H9 (cell line): Measurements from ENCODE around the gene HTR3D. TPM values are rescaled to one million over a fixed set of nuclear protein-coding genes. Genes with fewer than 3 reads are reported as not detected.

ENCODE experiments used
- DNase-seq: peaks from one replicate; pipeline ENCODE4 v3.0.0-alpha.2; 2017
- H2AFZ ChIP-seq: one replicate; pipeline ENCODE4 v1.6.1; 2013; ENCODE audit warnings: mild to moderate bottlenecking, low read length, control low read depth, moderate library complexity
- H2AK5ac ChIP-seq: 2 replicates; pipeline ENCODE4 v1.6.1; 2013; ENCODE audit warnings: low read length, control low read depth, mixed read lengths; ENCODE audit not compliant: insufficient read length
- H2BK120ac ChIP-seq: one replicate; pipeline ENCODE4 v1.6.1; 2013; ENCODE audit warnings: low read depth, mild to moderate bottlenecking, low read length, control low read depth, inconsistent platforms; ENCODE audit not compliant: poor library complexity, severe bottlenecking
- H2BK12ac ChIP-seq: 2 replicates; pipeline ENCODE4 v1.6.1; 2013; ENCODE audit warnings: low read length, control low read depth, mixed read lengths, low read depth; ENCODE audit not compliant: insufficient read length
- H2BK15ac ChIP-seq: 2 replicates; pipeline ENCODE4 v1.6.1; 2013; ENCODE audit warnings: low read depth, low read length, control low read depth
- H2BK20ac ChIP-seq: one replicate; pipeline ENCODE4 v1.6.1; 2013; ENCODE audit warnings: low read depth, mild to moderate bottlenecking, low read length, control low read depth, inconsistent platforms; ENCODE audit not compliant: poor library complexity, severe bottlenecking
- H2BK5ac ChIP-seq: 2 replicates; pipeline ENCODE4 v1.6.1; 2013; ENCODE audit warnings: low read length, control low read depth, mixed read lengths; ENCODE audit not compliant: insufficient read length
- H3K14ac ChIP-seq: 2 replicates; pipeline ENCODE4 v1.6.1; 2013; ENCODE audit warnings: low read length, control low read depth; ENCODE audit not compliant: insufficient read depth
- H3K18ac ChIP-seq: 2 replicates; pipeline ENCODE4 v1.6.1; 2013; ENCODE audit warnings: low read depth, mild to moderate bottlenecking, mixed read lengths, low read length, control low read depth; ENCODE audit not compliant: insufficient read length
- H3K23ac ChIP-seq: 2 replicates; pipeline ENCODE4 v1.6.1; 2013; ENCODE audit warnings: low read length, control low read depth, mixed read lengths, low read depth; ENCODE audit not compliant: insufficient read length
- H3K23me2 ChIP-seq: 2 replicates; pipeline ENCODE4 v1.6.1; 2013; ENCODE audit warnings: low read depth, mild to moderate bottlenecking, mixed read lengths, low read length, control low read depth; ENCODE audit not compliant: insufficient read length, poor library complexity, severe bottlenecking
- H3K27ac ChIP-seq: 2 replicates; pipeline ENCODE4 v1.5.1; 2013; ENCODE audit warnings: low read length, control low read depth, mixed read lengths, low read depth; ENCODE audit not compliant: insufficient read length
- H3K27me3 ChIP-seq: 2 replicates; pipeline ENCODE4 v1.6.1; 2013; ENCODE audit warnings: low read length, control low read depth, inconsistent platforms; ENCODE audit not compliant: insufficient read depth
- H3K4ac ChIP-seq: 2 replicates; pipeline ENCODE4 v1.6.1; 2013; ENCODE audit warnings: low read depth, mild to moderate bottlenecking, control low read depth, inconsistent platforms, low read length, moderate library complexity
- H3K4me1 ChIP-seq: 2 replicates; pipeline ENCODE4 v1.6.1; 2013; ENCODE audit warnings: low read length, control low read depth, inconsistent platforms; ENCODE audit not compliant: insufficient read depth
- H3K4me2 ChIP-seq: 2 replicates; pipeline ENCODE4 v1.6.1; 2013; ENCODE audit warnings: low read length, control low read depth, mixed read lengths; ENCODE audit not compliant: insufficient read length, insufficient read depth
- H3K56ac ChIP-seq: 2 replicates; pipeline ENCODE4 v1.6.1; 2013; ENCODE audit warnings: low read depth, mild to moderate bottlenecking, mixed read lengths, low read length, control low read depth; ENCODE audit not compliant: insufficient read length
- H3K79me1 ChIP-seq: 2 replicates; pipeline ENCODE4 v1.6.1; 2013; ENCODE audit warnings: low read depth, mild to moderate bottlenecking, moderate library complexity, low read length, control low read depth, inconsistent platforms; ENCODE audit not compliant: insufficient read depth, poor library complexity, severe bottlenecking
- H3K79me2 ChIP-seq: 2 replicates; pipeline ENCODE4 v1.6.1; 2013; ENCODE audit warnings: low read length, control low read depth, inconsistent platforms; ENCODE audit not compliant: insufficient read depth
- H3K9ac ChIP-seq: 2 replicates; pipeline ENCODE4 v1.6.1; 2013; ENCODE audit warnings: low read length, control low read depth, mixed read lengths; ENCODE audit not compliant: insufficient read length; ENCODE audit errors: extremely low read depth
- H3K9me3 ChIP-seq: one replicate; pipeline ENCODE4 v1.6.1; 2013; ENCODE audit warnings: low read depth, low read length, inconsistent platforms; ENCODE audit not compliant: control insufficient read depth
- H3T11ph ChIP-seq: one replicate; pipeline ENCODE4 v1.6.1; 2013; ENCODE audit warnings: mild to moderate bottlenecking, low read length, control low read depth, inconsistent platforms
- H4K20me1 ChIP-seq: one replicate; pipeline ENCODE4 v1.6.1; 2013; ENCODE audit not compliant: control insufficient read depth, insufficient read length, insufficient read depth
- H4K5ac ChIP-seq: 2 replicates; pipeline ENCODE4 v1.6.1; 2013; ENCODE audit warnings: low read depth, mild to moderate bottlenecking, mixed read lengths, low read length, control low read depth; ENCODE audit not compliant: insufficient read length
- H4K8ac ChIP-seq: replicated peaks from 2 replicates; pipeline ENCODE4 v1.6.1; 2013; ENCODE audit warnings: low read length, control low read depth, mixed read lengths, low read depth; ENCODE audit not compliant: insufficient read length
- H4K91ac ChIP-seq: 2 replicates; pipeline ENCODE4 v1.6.1; 2013; ENCODE audit warnings: low read depth, mild to moderate bottlenecking, moderate library complexity, mixed read lengths, low read length, control low read depth; ENCODE audit not compliant: insufficient read length
- H3K27ac Mint-ChIP-seq, 3 experiments: 2 replicates in 2 of 3; 3 replicates in 1 of 3; pipeline ENCODE4 v1.8.0; 2020 to 2021; ENCODE audit warnings: mixed read lengths in 3 of 3, mild to moderate bottlenecking in 1 of 3, moderate library complexity in 1 of 3
- H3K27me3 Mint-ChIP-seq: 2 replicates; pipeline ENCODE4 v1.8.0; 2021; ENCODE audit warnings: low read depth, mild to moderate bottlenecking, moderate library complexity, mixed read lengths
- H3K36me3 Mint-ChIP-seq, 3 experiments: 2 replicates in 2 of 3; 3 replicates in 1 of 3; pipeline ENCODE4 v1.8.0; 2020 to 2021; ENCODE audit warnings: low read depth in 3 of 3, mixed read lengths in 3 of 3; ENCODE audit not compliant: insufficient read depth in 1 of 3
- H3K4me1 Mint-ChIP-seq, 2 experiments: 2 replicates each; pipeline ENCODE4 v1.8.0; 2020; ENCODE audit warnings: mixed read lengths in 2 of 2
- H3K4me3 Mint-ChIP-seq, 2 experiments: 2 replicates in 1 of 2; 3 replicates in 1 of 2; pipeline ENCODE4 v1.8.0; 2020 to 2021; ENCODE audit warnings: mild to moderate bottlenecking in 2 of 2, mixed read lengths in 2 of 2, moderate library complexity in 1 of 2
- H3K9me3 Mint-ChIP-seq, 2 experiments: 2 replicates in 1 of 2; 3 replicates in 1 of 2; pipeline ENCODE4 v1.8.0; 2020; ENCODE audit warnings: mild to moderate bottlenecking in 2 of 2, mixed read lengths in 2 of 2, moderate library complexity in 1 of 2
- CTCF ChIP-seq: fragments of 200-600 bp; sonication (generic); conservative IDR thresholded peaks from 3 replicates; pipeline ENCODE4 v1.8.0; 2021; ENCODE audit warnings: antibody characterized with exemption, mild to moderate bottlenecking
- WGBS: extraction: QIAGEN DNeasy Blood & Tissue Kit; methylation state at CpG from one replicate; pipeline ENCODE4 v1.1.7; 2013; ENCODE audit warnings: missing lambda C conversion rate, low lambda C conversion rate, mixed read lengths; ENCODE audit not compliant: insufficient read length; ENCODE audit errors: extremely low coverage; 5-methylcytosine and 5-hydroxymethylcytosine counted together
- total RNA-seq: library from RNA; stranded (reverse); gene quantifications from 2 replicates; pipeline ENCODE4 v1.2.1, GENCODE V29; 2021

Gene HTR3D
- total RNA-seq, 1 experiment from 2014 or later: not detected

GRCh38 chr3:183984749-183985729 is 46.5 kb upstream of the HTR3D start:
- H3K27ac Mint-ChIP-seq: peak overlapping the region; percentile 47 to 89 (median 66); a peak in 3 of 7 replicates
- no peak overlapping the region for H3K18ac ChIP-seq

More at GRCh38 chr3:183984749-183985729, 46.5 kb upstream of the HTR3D start:
- Histone ChIP-seq H3T11ph (no peak overlapping the region), H3K79me1 (no peaks in the 10 kb centered on the region), H2BK12ac (no peak overlapping the region), H3K23ac (no peak overlapping the region), H3K9ac (no peak overlapping the region), H2AK5ac (no peak overlapping the region), H4K91ac (no peak overlapping the region), H3K4me1 (peaks cover 8% of the 10 kb centered on the region; the same call in 1 of the 2 replicates), H3K14ac (no peak overlapping the region), H2BK5ac (no peak overlapping the region), H3K79me2 (no peaks in the 10 kb centered on the region), H3K23me2 (no peaks in the 10 kb centered on the region), H3K4ac (no peak overlapping the region), H3K27ac (no peak overlapping the region), H4K5ac (no peak overlapping the region), H2AFZ (no peak overlapping the region), H3K27me3 (no peaks in the 10 kb centered on the region), H2BK120ac (no peak overlapping the region), H4K8ac (no peak overlapping the region), H2BK20ac (no peak overlapping the region), H3K4me2 (no peak overlapping the region), H2BK15ac (no peak overlapping the region), H3K9me3 (no peaks in the 10 kb centered on the region), H3K56ac (no peak overlapping the region), H4K20me1 (no peaks in the 10 kb centered on the region)
- Mint-ChIP-seq H3K4me3 (no peak overlapping the region; a peak in 1 of 5 replicates), H3K27me3 (no peaks in the 10 kb centered on the region), H3K36me3 (peaks cover 16 to 56% (median 44%) of the 10 kb centered on the region in 3 experiments; a peak in 6 of 7 replicates), H3K9me3 (no peaks in the 10 kb centered on the region), H3K4me1 (peaks cover 20 to 21% of the 10 kb centered on the region in 2 experiments)
- peak; percentile 44 for DNase-seq
- WGBS: no CpG with 5 or more reads among the region's 11 CpGs
- TF ChIP-seq CTCF: no peak
